HFF-Myc (cell line): Measurements from ENCODE around the gene PI4K2A.
"Not testable (repeated sequence)": the region's sequence is repeated elsewhere in the genome, so short reads cannot be mapped to it uniquely, and the experiment has no call there.

Experiments used
- DNase-seq: peaks from one replicate; pipeline ENCODE4 v3.0.0-alpha.2; 2011; ENCODE audit warnings: low read depth; ENCODE audit errors: extremely low read depth
- H3K4me3 ChIP-seq: replicated peaks from 2 replicates; pipeline ENCODE4 v1.5.1; 2011; ENCODE audit warnings: low read depth, mild to moderate bottlenecking, control low read depth, low read length
- TF ChIP-seq, protein P1 (sequence below): IDR thresholded peaks from 2 replicates; pipeline ENCODE4 v1.5.1; 2012; ENCODE audit warnings: mild to moderate bottlenecking, low read depth, low read length, control low read depth; ENCODE audit errors: missing control alignments

PI4K2A gene

DNA sequence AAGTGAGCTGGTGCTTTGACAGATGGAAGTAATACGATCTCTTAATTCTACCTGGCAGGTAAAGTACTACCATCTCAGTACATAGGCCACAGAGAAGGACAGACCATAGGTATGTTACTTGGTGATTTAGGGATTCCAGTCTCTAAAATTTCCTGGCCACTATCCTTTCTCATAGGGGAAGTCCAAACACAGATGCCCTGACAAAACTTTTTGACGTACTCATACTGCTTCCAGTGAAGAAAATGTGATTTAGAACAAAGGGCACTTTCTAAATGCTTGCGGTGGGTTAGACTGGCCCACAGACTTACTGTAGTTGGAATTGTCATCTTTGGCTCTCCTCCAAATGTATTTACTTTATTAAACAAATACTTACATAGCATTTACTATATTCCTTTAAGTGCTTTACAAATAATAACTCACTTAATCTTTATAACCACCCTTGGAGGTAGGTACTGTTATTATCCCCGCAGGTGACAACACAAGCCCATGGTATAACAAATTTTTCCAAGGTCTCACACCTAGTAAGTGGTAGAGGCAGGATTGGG is 3.0 kb downstream of the PI4K2A start:
- no peak overlapping the region for H3K4me3 ChIP-seq
- TF ChIP-seq, protein P1, sequence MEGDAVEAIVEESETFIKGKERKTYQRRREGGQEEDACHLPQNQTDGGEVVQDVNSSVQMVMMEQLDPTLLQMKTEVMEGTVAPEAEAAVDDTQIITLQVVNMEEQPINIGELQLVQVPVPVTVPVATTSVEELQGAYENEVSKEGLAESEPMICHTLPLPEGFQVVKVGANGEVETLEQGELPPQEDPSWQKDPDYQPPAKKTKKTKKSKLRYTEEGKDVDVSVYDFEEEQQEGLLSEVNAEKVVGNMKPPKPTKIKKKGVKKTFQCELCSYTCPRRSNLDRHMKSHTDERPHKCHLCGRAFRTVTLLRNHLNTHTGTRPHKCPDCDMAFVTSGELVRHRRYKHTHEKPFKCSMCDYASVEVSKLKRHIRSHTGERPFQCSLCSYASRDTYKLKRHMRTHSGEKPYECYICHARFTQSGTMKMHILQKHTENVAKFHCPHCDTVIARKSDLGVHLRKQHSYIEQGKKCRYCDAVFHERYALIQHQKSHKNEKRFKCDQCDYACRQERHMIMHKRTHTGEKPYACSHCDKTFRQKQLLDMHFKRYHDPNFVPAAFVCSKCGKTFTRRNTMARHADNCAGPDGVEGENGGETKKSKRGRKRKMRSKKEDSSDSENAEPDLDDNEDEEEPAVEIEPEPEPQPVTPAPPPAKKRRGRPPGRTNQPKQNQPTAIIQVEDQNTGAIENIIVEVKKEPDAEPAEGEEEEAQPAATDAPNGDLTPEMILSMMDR, result no peak
- DNase-seq, result no peak

DNA sequence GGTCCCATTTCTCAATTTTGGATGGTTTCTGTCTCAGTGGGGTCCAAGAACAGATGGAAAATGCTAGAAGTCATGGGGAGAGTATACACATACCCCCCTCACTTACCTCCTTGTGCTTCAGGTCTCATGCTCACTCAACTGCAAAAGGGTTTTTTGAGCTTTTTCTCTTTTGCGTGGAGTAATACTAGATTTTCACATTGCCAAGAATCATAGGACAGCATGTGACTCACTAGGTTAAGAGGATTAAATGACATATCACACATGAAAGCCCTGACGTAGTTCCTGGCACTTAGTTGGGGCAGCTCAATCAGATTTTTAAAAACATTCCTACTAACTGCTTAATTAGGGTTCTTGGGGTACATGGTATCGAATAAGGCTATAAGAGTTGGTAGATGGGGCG is 4.5 kb downstream of the PI4K2A start:
- no peak for DNase-seq
- TF ChIP-seq, protein P1, result no peak
- no peak overlapping the region for H3K4me3 ChIP-seq

DNA sequence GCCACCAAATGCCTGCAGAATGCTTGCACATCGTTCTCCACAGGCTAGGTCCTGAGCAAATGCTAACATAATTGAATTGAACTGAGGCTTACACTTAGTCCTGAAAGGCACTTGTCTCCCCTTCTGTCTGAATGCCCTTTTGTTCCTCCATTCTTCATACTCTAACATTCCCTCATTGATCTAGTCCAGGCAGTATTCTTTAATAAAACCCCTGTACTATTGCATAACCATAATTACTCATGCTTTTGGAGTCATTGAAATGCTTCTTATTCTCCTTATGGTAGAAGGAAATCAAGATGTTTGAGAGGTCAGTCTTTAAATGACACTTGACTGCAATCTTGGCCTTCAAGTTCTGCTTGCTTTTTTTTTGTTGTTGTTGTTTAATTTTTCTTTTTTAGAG is 7.1 kb downstream of the PI4K2A start:
- no peak for DNase-seq
- TF ChIP-seq, protein P1, result no peak
- H3K4me3 ChIP-seq, result no peak overlapping the region

DNA sequence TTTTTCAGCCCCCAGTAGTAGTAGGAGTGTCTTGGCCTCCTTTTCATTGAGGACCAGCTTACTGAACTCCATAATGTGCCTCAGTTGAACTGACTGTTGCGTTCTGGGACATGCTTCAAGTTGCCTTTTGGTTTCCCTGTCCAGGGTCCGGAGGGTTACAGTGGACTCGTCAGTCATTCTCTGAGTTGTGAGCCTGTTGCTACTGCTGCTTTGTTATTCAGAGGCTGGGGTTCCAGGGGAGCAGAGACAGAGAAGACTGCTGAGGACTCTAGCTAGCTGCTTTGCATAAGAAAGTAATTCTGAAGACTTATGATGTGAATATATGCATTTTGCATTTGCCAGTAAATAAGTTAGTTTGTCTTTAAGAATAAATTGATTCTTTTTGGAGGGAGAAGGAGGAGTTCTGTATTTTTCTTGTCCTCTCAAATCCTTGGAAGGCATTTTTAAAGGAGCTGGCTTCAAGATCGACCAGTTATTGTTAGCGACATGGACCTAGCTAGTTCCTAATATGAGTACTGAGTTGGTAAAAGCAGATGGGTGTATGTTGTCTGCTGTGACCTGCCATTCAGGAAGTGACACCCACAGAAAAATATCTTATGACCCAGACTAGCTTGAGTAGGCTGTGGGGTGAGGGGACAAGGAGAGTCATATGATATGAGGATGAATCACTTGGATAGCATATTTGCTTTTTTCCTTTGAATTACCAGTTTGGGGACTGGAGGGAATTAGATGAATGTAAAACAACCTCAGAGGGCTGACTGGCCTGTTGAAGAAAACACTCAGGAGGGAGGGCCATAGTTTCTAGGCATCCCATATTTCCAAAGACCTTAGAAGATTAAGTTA is 8.3 kb downstream of the PI4K2A start:
- peak; percentile 83 for DNase-seq
- H3K4me3 ChIP-seq, result no peak overlapping the region
- TF ChIP-seq, protein P1, result no peak

DNA sequence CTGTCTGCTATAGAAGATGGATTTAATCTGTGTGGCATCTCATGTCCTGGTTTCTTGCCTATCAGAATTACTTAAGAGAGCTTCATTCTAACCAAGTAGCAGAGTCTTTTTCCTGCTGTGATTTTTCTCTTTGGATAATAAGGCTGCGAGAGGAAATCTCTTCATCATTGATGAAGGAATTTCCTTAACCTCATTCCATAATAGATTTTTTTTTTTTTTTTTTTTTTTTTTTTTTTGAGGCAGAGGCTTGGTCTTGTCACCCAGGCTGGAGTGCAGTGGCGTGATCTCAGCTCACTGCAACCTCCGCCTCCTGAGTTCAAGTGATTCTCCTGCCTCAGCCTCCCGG is 8.9 kb downstream of the PI4K2A start:
- H3K4me3 ChIP-seq, DNase-seq: not testable (repeated sequence)

DNA sequence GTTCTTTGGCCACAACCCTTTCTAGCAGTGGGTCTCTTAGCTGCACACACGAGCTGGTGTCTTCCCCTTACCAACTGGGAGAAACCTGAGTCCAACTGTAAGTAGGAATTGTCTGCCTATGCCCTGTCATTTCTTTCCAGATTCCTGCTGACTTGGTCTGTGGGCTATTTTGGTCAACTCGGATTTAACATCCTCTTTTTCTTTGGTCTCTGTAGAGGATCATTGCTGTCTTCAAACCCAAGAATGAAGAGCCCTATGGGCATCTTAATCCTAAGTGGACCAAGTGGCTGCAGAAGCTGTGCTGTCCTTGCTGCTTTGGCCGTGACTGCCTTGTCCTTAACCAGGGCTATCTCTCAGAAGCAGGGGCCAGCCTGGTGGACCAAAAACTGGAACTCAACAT is 10.3 kb downstream of the PI4K2A start:
- DNase-seq, result no peak
- no peak overlapping the region for H3K4me3 ChIP-seq
- TF ChIP-seq, protein P1, result no peak

DNA sequence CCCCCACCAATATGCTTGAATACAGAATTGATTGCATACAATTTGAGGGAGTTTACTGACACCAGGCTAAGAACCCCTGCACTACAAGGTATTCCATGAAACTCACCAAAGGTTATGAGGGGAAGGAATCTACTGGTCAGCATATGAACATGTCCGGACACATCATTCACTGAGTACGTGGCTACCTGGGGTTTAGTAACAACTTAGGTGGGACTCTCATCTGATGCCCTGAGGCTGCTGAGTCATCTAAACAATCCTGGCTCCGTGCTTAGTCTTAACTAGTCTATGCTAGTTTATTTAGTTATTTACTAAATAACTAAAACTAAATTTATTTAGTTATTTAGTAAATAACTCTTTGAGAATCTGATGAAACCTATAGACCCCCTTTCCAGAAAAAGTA is 11.3 kb downstream of the PI4K2A start:
- DNase-seq, result no peak
- TF ChIP-seq, protein P1, result no peak
- H3K4me3 ChIP-seq, result no peak overlapping the region
